Lung (tissue), 12 donors: ENCODE data around the gene CBY1. TPM values are rescaled to one million over a fixed set of nuclear protein-coding genes. Genes with fewer than 3 reads are reported as not detected.

Experiments
- ATAC-seq: fragments of 200-7000 bp; cut with Tn5 transposase; one replicate; pipeline ENCODE4 v1.9.1; 2020; ENCODE audit warnings: moderate number of reproducible peaks; ENCODE audit not compliant: insufficient read depth, low FRiP score
- DNase-seq, 3 donors: peaks; one replicate each; pipeline ENCODE4 v3.0.0-alpha.2; 2013 to 2017
- H3K27ac ChIP-seq, 2 donors: one replicate each; pipeline ENCODE4 v1.5.1; 2013; ENCODE audit warnings: mild to moderate bottlenecking in 2 of 2, moderate library complexity in 2 of 2, control low read depth in 1 of 2, inconsistent platforms in 1 of 2, low read depth in 1 of 2, low read length in 1 of 2
- H3K27me3 ChIP-seq, 3 donors: one replicate each; pipeline ENCODE4 v1.5.1; 2013; ENCODE audit warnings: low read length in 2 of 3; ENCODE audit not compliant: control insufficient read depth in 3 of 3, insufficient read depth in 3 of 3
- H3K36me3 ChIP-seq, 4 donors: one replicate each; pipeline ENCODE4 v1.5.1; 2013; ENCODE audit warnings: low read length in 4 of 4, mild to moderate bottlenecking in 1 of 4, moderate library complexity in 1 of 4; ENCODE audit not compliant: control insufficient read depth in 4 of 4, insufficient read depth in 4 of 4
- H3K4me1 ChIP-seq, 5 donors: one replicate each; pipeline ENCODE4 v1.5.1; 2013; ENCODE audit warnings: low read length in 5 of 5, mild to moderate bottlenecking in 2 of 5, moderate library complexity in 1 of 5; ENCODE audit not compliant: control insufficient read depth in 5 of 5, insufficient read depth in 5 of 5
- H3K4me3 ChIP-seq: one replicate; pipeline ENCODE4 v1.5.1; 2013; ENCODE audit warnings: mild to moderate bottlenecking, control low read depth, moderate library complexity
- H3K9ac ChIP-seq, 2 donors: one replicate each; pipeline ENCODE4 v1.5.1; 2013; ENCODE audit warnings: low read length in 2 of 2, control low read depth in 1 of 2; ENCODE audit not compliant: insufficient read depth in 1 of 2
- H3K9me3 ChIP-seq, 4 donors: one replicate each; pipeline ENCODE4 v1.5.1; 2013; ENCODE audit warnings: low read length in 3 of 4, mild to moderate bottlenecking in 1 of 4, moderate library complexity in 1 of 4; ENCODE audit not compliant: control insufficient read depth in 4 of 4, insufficient read depth in 3 of 4
- CTCF ChIP-seq: IDR thresholded peaks from 2 replicates; pipeline ENCODE4 v1.5.1; 2012; ENCODE audit warnings: mild to moderate bottlenecking; ENCODE audit errors: control extremely low read depth, extremely low read depth
- WGBS, 2 donors: extraction: QIAGEN DNeasy Blood & Tissue Kit; methylation state at CpG; one replicate each; pipeline ENCODE4 v1.1.7; 2013; 5-methylcytosine and 5-hydroxymethylcytosine counted together
- polyA plus RNA-seq, 2 donors: library from polyadenylated mRNA; stranded (reverse); fragments of 200-250 nt; gene quantifications; one replicate each; pipeline ENCODE4 v1.2.1, GENCODE V29; 2013
- total RNA-seq, 2 donors: library from RNA; depleted of rRNA in 1 of 2; stranded (reverse); fragments of >200 nt in 1 of 2; gene quantifications; one replicate each; pipeline ENCODE4 v1.2.1, GENCODE V29; 2014 to 2021
- donor health status: control.
- donor health status: control.
- donor health status: Bipolar disorder and iron deficiency.
- donor health status: healthy.
- donor health status: DM: yes; HTN: yes; CAD: no.

CBY1 gene
- total and polyA plus RNA-seq, 4 donors = 24.8 to 49.0 (median 29.2) TPM

DNA sequence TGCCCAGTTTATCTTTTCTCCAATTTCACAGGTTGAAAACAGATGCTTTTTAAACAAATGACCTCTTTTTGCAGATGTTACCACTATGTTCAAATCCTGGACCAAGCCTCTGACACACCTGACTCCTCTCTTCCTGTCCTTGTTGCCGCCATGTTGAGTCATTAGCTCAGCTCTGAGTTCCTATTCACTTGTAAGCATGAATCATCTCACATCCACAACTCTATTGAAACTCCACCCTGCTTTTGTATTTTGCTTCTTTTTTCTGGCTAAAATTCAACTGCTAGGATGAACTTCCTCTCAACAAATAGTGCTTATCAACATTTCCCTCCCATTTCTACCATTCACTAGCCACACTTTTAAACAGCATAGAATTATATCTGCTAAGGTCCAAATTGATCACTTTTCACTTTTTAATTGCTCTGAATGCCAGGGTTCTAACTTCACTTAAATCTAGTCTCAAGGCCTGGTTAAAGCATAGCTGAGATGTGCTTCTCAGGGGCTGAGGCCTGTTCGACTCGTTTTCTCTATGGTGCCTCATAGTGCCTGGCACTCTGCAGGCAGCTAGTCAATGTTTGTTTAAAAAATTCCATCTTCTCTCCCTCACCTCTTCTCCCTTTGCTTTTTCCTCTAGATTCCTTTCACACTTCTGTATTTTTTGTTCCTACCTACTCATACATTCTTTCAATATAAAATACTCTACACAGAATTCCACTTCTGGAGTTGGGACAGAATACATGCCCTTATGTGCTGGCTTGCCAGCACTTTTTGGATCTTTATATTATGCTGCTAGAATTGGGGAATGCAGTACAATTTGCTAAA, 40.4 kb downstream of the CBY1 start:
- H3K4me1 ChIP-seq = peaks cover 12 to 45% (median 23%) of the 10 kb centered on the region in 5 donors
- H3K9me3 ChIP-seq = no peaks in the 10 kb centered on the region
- H3K4me3 ChIP-seq = no peak overlapping the region
- 37 to 60% methylated on average over 3 of the region's 3 CpGs for WGBS, 2 donors
- H3K27me3 ChIP-seq = no peaks in the 10 kb centered on the region
- DNase-seq (peak; percentile 47 to 78 (median 58)), ATAC-seq (no peak)
- peak overlapping the region; percentile 79 to 84 for H3K27ac ChIP-seq
- no peak for TF ChIP-seq CTCF
- peaks cover 0 to 12% (median 3%) of the 10 kb centered on the region in 4 donors for H3K36me3 ChIP-seq
- H3K9ac ChIP-seq = peak overlapping the region in 1 of 2 donors; percentile 54

DNA sequence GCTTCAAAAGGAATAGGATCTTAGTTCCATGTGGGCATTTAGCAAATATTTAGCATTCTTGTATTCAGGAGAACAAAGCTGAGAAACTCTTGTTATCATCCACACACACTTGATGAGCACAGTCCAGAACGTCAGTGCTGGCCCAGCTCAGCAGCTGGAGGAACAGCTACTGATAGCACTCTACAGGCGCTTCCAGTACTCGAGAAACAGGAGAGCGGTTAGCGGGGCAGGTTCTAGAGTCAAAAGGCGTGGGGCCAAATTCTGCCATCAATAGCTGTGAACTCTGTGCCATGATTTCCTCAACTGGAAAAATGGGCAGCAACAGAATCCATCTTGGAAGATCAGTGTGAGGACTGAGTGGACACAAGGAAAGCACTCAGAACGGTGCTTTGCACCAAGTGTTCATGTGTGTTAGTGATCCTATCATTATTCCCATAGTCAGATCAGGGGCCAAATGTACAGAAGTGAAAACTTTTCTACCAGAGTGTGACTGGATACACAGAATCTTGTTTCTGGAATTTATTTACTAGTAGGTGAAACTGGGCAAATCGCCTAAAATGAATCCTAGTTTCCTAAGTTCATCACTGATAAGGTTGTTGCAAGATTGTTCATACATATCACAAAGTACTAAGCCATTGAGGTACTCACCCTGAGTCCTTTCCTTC, 41.1 kb downstream of the CBY1 start:
- no peak for DNase-seq
- 62 to 72% methylated on average over 8 of the region's 8 CpGs for WGBS, 2 donors
- peaks cover 12 to 45% (median 23%) of the 10 kb centered on the region in 5 donors for H3K4me1 ChIP-seq

GRCh38 chr22:38698407-38699094, 42.1 kb downstream of the CBY1 start:
- Histone ChIP-seq H3K27ac (peak overlapping the region; percentile 47 to 66), H3K4me3 (peak overlapping the region; percentile 9), H3K9ac (peak overlapping the region; percentile 91 to 92), H3K27me3 (no peaks in the 10 kb centered on the region), H3K9me3 (no peaks in the 10 kb centered on the region), H3K4me1 (peaks cover 12 to 45% (median 23%) of the 10 kb centered on the region in 5 donors), H3K36me3 (peaks cover 0 to 5% (median 2%) of the 10 kb centered on the region in 4 donors)
- DNase-seq = no peak
- ATAC-seq = no peak
- WGBS, 2 donors = 78% methylated on average over 13 of the region's 13 CpGs
- no peak for TF ChIP-seq CTCF

More for the DNA sequence above, 41.1 kb downstream of the CBY1 start:
- no peak for TF ChIP-seq CTCF
- ATAC-seq = no peak
- Histone ChIP-seq H3K4me3 (no peak overlapping the region), H3K27me3 (no peaks in the 10 kb centered on the region), H3K9me3 (no peaks in the 10 kb centered on the region), H3K27ac (peak overlapping the region; percentile 37 to 79), H3K36me3 (peaks cover 0 to 12% (median 2%) of the 10 kb centered on the region in 4 donors), H3K9ac (peak overlapping the region in 1 of 2 donors; percentile 54)
